GDM1 (cell line): ENCODE results near the gene LRIT2.

Experiments
- DNase-seq: peaks from one replicate; lab custom pipeline; 2025; lab: John Stamatoyannopoulos, UW

The LRIT2 gene

GRCh38 chr10:84243759-84244158 lies 18.4 kb upstream of the LRIT2 start:
- DNase-seq, result no peak

DNA sequence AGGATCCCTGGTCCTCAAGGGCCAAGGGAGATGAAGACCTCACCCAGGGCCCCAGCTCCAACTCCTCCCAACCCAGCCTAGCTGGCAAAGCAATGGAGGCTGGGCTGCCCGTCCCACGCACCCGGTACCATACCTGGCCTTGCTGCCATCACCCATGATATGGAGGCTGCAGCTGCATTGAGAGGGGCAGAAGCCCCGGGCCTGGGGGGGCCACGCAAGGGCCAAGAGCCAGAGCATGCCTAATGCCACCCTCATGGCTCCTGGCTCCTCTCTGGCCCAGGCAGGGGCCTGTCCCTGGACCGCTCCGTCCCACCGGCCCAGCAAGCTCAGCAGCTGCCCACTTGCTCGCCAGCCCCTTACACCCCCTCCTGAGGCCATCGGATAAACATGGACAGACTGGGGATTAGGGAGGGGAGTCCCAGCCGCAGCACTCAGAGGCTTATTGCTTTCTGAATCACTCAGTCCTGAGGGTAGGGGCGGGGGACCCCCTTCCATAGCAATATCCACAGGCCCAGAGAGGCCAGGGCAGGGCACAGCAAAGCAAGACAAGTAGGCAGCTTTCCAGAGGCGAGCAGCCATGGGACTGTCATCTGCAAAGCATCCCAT lies 15.9 kb upstream of the LRIT2 start, which contains the start of gene LRIT1:
LRIT1 (minus strand) TSS at position 362 of the 606 bp plus-strand sequence; CDS start at position 255, 107 bp downstream.
- DNase-seq, result no peak

GRCh38 chr10:84238909-84239308 lies 13.6 kb upstream of the LRIT2 start:
- no peak for DNase-seq

- no peak for DNase-seq
These were observed 12.1 kb upstream of the LRIT2 start for GRCh38 chr10:84237199-84238051.

DNA sequence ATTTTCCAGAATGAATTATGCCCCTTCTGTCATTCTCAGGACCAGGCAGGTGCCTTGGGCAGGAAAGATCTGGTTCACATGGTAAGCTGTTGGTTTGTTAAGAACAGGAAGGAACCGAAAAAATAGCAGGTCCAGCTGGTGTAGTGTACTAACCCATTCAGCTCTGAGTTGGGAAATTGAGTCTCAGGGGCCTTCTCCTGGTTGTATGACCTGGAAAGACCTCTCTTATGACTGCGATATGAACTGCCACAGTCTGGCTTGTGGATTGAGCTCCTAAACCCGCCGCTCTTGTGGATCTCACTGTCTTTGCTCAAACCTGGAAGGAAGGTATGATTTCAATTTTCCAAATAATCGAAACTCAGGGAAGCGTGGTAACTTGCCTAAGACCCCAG lies 11.5 kb upstream of the LRIT2 start:
- no peak for DNase-seq

DNA sequence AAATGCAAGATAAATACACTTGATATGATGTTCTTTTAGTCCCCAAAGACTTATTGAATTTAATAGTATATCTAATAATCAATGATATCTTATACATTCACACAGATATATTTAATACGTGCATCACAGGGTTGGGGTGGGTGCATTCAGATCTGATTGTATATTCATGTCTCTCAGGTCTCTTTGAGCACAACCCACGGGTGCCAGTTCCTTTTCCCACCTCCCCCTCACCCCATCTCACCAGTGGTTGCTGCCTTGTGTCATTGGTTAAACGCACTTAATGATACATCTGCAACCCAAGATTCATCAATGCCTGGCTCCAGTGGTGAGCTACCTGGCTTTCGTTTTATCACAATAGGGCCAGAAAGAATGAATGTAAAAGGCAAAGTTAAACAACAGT lies 9.8 kb upstream of the LRIT2 start:
- DNase-seq, result no peak

DNA sequence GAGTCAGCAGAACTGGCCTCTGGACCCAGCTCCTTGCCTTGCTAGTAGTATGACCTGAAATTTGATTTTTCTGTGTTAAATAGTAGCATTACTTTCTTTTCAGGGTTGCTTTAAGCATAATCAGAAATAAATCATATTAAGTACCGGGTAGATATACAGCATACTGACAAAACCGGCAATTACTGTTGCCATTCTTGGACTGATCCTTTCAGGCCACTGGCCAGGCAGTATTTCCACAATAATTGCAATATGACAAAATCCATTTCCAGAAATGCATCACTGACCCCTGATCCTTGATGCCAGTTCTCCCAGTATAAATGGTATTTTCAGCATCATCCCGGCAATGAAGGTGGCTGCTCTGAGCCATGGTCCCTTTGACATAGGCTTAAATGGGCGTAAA lies 9.1 kb upstream of the LRIT2 start:
- DNase-seq, result no peak

DNA sequence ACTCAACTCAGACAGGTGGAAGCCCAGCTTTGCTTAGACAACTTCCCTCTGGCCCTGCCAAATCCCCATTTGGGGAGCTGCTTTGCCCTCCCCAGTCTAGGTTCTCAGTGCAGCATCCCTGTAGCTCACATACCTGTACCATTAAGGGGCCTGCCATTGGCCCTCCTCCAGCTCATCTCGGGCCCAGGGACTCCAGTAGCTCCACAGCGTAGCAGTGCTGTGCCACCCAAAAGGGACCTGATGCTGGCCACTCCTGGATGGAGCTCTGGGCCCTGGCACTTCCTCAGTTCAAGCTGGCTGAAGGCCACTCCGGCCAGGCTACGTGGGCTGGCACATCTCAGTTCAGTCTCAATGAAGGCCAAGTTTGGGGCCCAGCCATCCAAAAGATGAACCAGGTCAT lies 8.6 kb upstream of the LRIT2 start:
- DNase-seq, result no peak

GRCh38 chr10:84232376-84232775 lies 7.0 kb upstream of the LRIT2 start:
- DNase-seq, result no peak

- DNase-seq, result no peak
These were observed 5.0 kb upstream of the LRIT2 start for GRCh38 chr10:84230359-84230758.

DNA sequence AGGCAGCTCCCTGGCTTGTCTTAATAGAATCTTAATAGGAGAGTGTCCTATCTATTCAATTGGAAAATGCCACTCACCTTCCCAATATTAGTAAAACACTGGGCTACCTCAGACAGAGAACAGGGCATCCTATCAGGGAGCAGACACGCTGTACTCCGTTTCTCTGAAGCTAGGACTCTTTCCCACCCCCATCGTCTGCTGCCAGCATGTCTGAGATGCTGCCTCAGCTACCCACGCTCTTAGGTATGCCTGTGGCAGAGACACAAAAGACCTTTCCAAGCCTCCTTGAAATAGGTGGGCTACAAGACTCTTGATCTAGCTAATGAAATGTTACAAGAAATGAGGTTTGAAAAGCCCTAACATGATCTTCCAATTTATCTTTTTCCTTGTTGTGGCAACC lies 2.5 kb upstream of the LRIT2 start:
- DNase-seq, result no peak

DNA sequence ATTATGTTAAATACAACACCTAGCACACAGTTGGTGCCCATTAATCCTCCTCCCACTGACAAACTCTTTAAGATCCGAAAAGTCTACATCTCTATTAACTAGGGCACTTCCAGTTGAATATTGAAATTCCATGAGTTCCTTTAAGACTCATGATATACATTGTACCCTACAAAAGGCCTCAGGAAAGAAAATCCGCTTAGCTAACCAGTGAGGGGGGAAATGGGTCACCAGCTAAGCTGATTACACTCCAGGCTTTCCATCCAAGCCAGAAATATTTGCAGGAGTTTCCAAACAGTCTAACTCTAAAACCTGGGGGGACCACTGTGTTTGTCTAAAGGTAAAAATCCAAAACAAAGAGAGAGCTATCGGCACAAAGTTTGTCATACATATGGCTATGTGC lies 1.3 kb upstream of the LRIT2 start:
- no peak for DNase-seq

- no peak for DNase-seq
These were observed 824 bp downstream of the LRIT2 start for GRCh38 chr10:84224411-84225028.

DNA sequence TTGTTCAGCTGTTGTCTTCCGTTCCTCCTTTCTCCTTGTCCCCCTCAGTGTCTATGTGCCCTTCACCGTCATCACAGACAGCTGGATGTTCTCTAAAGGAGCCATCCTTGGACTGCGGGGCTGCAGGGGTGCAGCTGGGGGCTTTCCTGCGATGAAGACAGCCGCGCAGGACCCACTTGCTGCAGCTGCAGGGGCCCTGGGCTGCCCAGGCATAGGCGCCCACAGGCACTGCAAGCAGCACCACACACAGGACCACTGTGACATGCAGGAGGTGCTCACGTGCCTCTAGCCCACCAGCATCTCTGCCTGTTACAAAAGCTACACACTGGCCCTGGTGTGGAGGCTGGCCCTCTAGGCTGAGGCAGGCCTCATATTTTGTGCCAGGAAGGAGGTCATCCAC lies 3.4 kb downstream of the LRIT2 start:
- DNase-seq, result no peak

DNA sequence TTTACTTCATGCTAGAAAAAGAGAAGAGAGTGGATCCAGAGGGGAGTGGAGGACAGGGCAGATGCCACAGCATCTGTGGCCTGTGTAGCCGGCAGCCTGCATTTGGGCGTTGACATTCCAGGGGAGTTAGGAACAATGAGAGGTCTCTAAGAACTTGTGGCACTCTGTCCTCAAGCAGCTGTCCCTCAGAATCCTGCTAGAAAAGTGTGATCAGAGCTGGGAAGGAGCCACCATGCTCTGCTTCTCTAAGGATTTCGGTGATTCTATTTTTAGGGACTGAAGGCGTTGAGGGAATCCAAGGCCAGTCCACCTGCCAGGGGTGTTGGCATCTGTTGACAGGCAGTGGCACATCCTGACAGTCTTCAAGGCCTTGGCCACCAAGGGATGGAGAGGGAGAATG lies 7.6 kb downstream of the LRIT2 start:
- DNase-seq, result no peak

GRCh38 chr10:84216834-84217233 lies 8.5 kb downstream of the LRIT2 start:
- DNase-seq, result no peak

DNA sequence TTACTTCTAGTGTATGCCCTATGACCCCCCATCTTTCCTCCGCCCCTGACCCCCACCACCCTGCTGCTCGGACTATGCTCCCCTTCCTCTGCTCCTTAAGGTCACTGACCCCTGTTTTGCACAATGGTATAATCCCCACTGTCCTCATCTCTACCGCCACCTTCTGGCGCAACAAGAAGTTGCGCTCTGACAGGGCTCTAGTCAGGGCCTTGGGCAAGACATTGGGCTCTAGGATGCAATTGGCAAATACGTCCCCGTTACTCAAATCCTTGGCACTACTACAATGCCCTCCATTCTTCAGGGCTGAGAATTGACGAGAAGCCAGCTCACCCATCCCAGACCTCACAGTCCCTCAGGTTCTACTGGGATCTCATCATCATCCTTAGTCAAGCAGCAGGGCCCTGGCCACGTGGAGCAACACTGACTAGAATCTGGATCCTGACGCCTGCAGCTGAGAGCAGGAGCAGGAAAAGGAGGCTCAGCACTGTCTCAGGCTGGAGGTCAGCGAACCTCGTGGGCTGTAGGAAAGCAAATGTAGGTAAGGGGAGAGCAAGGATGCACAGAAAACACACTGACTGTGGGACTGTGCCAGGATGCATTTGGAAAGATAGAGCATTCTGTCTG lies 10.6 kb downstream of the LRIT2 start:
- DNase-seq, result no peak

DNA sequence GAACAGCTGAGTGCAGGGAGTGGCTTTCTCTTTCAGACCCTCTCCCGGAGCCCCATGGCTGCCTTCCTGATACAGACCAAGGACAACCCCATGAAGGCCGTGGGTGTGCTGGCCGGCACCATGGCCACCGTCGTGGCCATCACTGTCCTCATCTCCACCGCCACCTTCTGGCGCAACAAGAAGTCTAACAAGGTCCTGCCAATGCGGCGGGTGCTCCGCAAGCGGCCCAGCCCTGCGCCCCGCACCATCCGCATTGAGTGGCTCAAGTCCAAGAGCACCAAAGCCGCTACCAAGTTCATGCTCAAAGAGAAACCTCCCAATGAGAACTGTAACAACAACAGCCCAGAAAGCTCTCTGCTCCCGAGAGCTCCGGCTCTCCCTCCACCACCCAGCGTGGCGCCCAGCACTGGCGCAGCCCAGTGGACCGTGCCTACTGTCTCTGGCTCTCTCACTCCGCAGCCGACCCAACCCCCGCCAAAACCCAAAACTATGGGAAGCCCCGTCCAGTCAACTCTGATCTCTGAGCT lies 11.2 kb downstream of the LRIT2 start:
- no peak for DNase-seq

DNA sequence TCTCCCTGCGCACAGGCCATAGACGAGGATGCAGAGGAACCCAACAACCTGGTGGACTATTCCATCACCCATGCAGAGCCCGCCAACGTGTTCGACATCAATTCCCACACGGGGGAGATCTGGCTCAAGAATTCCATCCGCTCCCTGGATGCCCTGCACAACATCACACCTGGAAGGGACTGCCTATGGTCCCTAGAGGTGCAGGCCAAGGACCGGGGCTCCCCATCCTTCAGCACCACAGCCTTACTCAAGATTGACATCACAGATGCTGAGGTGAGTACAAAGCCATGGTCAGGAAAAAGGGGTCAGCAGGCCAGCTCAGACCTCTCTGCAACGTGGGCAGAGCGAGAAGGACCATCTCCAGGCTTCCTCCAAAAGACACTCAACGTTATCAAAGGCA lies 12.3 kb downstream of the LRIT2 start:
- no peak for DNase-seq

- DNase-seq, result no peak
These were observed 13.3 kb downstream of the LRIT2 start for GRCh38 chr10:84212014-84212413.

DNA sequence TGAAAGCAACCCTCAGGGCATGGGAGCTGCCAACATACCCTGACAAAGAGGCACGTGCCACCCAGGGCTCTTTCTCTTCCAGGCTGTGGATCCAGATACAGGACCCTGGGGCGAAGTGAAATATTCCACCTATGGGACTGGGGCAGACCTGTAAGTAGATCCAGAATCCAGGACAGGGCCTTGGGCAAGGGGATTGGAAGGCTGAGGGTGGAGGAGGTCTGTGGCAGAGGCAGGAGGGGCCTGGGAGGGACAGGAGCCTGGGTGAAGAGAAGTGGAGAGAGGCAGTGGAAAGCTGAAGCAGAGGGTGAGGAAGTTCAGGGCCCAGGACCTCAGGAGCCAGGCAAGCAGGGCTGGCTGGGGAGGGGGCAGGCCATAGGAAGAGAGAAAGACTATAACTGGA lies 13.8 kb downstream of the LRIT2 start:
- DNase-seq, result no peak

GRCh38 chr10:84208023-84208422 lies 17.3 kb downstream of the LRIT2 start:
- DNase-seq, result no peak
